Measurements from ENCODE around the gene SLC35E3. TPM values are rescaled to one million over a fixed set of nuclear protein-coding genes. Genes with fewer than 3 reads are reported as not detected.
A peak's percentile ranks its signal among the peaks of the same experiment; 100 is the strongest.

Gene SLC35E3
- total and polyA plus RNA-seq, 2 experiments from 2014 or later = 6.9 to 25.4 TPM

GRCh38 chr12:68824131-68824530 lies 78.2 kb downstream of the SLC35E3 start:
- Histone ChIP-seq H3K27ac (no peak overlapping the region), H3K27me3 (no peaks in the 10 kb centered on the region), H3K4me1 (ENCODE audit: low read depth) (no peaks in the 10 kb centered on the region), H3K9me3 (ENCODE audit: low read depth) (no peaks in the 10 kb centered on the region), H3K36me3 (peaks cover 81% of the 10 kb centered on the region), H3K4me3 (no peak overlapping the region)
- DNase-seq (ENCODE audit: low read depth in 1 of 2, low spot score in 1 of 2) = no peak
- no peak for TF ChIP-seq CTCF (IDR thresholded peaks at IDR 0.05; ENCODE audit: low read depth, low read length)

GRCh38 chr12:68824597-68825250 lies 78.7 kb downstream of the SLC35E3 start:
- Histone ChIP-seq H3K4me3 (no peak overlapping the region), H3K27ac (no peak overlapping the region), H3K36me3 (peaks cover 83% of the 10 kb centered on the region), H3K9me3 (ENCODE audit: low read depth) (no peaks in the 10 kb centered on the region), H3K4me1 (ENCODE audit: low read depth) (no peaks in the 10 kb centered on the region), H3K27me3 (no peaks in the 10 kb centered on the region)
- no peak for TF ChIP-seq CTCF (IDR thresholded peaks at IDR 0.05; ENCODE audit: low read depth, low read length)
- no peak for DNase-seq (ENCODE audit: low read depth in 1 of 2, low spot score in 1 of 2)

GRCh38 chr12:68825569-68826217 lies 79.7 kb downstream of the SLC35E3 start:
- DNase-seq (ENCODE audit: low read depth in 1 of 2, low spot score in 1 of 2) = no peak
- Histone ChIP-seq H3K9me3 (ENCODE audit: low read depth) (no peaks in the 10 kb centered on the region), H3K27ac (no peak overlapping the region), H3K27me3 (no peaks in the 10 kb centered on the region), H3K4me1 (ENCODE audit: low read depth) (no peaks in the 10 kb centered on the region), H3K36me3 (peaks cover 79% of the 10 kb centered on the region), H3K4me3 (no peak overlapping the region)
- no peak for TF ChIP-seq CTCF (IDR thresholded peaks at IDR 0.05; ENCODE audit: low read depth, low read length)

- Histone ChIP-seq H3K4me1 (ENCODE audit: low read depth) (no peaks in the 10 kb centered on the region), H3K36me3 (peaks cover 78% of the 10 kb centered on the region), H3K4me3 (no peak overlapping the region), H3K27ac (peak overlapping the region; percentile 58), H3K9me3 (ENCODE audit: low read depth) (no peaks in the 10 kb centered on the region), H3K27me3 (no peaks in the 10 kb centered on the region)
- no peak for TF ChIP-seq CTCF (IDR thresholded peaks at IDR 0.05; ENCODE audit: low read depth, low read length)
- no peak for DNase-seq (ENCODE audit: low read depth in 1 of 2, low spot score in 1 of 2)
Observed at GRCh38 chr12:68827895-68828671, 82.1 kb downstream of the SLC35E3 start.

- no peak for TF ChIP-seq CTCF (IDR thresholded peaks at IDR 0.05; ENCODE audit: low read depth, low read length)
- Histone ChIP-seq H3K4me1 (ENCODE audit: low read depth) (no peaks in the 10 kb centered on the region), H3K4me3 (no peak overlapping the region), H3K9me3 (ENCODE audit: low read depth) (no peaks in the 10 kb centered on the region), H3K27me3 (no peaks in the 10 kb centered on the region), H3K27ac (peak overlapping the region; percentile 58), H3K36me3 (peaks cover 74% of the 10 kb centered on the region)
- no peak for DNase-seq (ENCODE audit: low read depth in 1 of 2, low spot score in 1 of 2)
Observed at GRCh38 chr12:68828672-68829068, 82.7 kb downstream of the SLC35E3 start.

Other genes starting within 250 kb of the SLC35E3 start
- 128 and 148 TPM in 2 replicates for gene RAP1B, start 135.3 kb upstream of the SLC35E3 start, total RNA-seq
- 79.9 and 96.1 TPM in 2 replicates for gene RAP1B, start 135.3 kb upstream of the SLC35E3 start, polyA plus RNA-seq
- 28.1 and 33.4 TPM in 2 replicates for gene NUP107, start 59.2 kb upstream of the SLC35E3 start, total RNA-seq
- 53.9 and 69.5 TPM in 2 replicates for gene NUP107, start 59.2 kb upstream of the SLC35E3 start, polyA plus RNA-seq
- gene MDM2, start 62.0 kb downstream of the SLC35E3 start, total RNA-seq = 58.3 and 70.3 TPM in 2 replicates
- 23.7 and 37.3 TPM in 2 replicates for gene MDM2, start 62.0 kb downstream of the SLC35E3 start, polyA plus RNA-seq
- gene CPM, start 187.0 kb downstream of the SLC35E3 start, total RNA-seq = 1.7 and 2.0 TPM in 2 replicates
- gene CPM, start 187.0 kb downstream of the SLC35E3 start, polyA plus RNA-seq = 1.5 and 2.2 TPM in 2 replicates

Data from cardiac muscle cell (in vitro differentiated cells and primary cell).